ENCODE data around the gene HJURP.

The HJURP gene

GRCh38 chr2:233794128-233794658, 60.1 kb downstream of the HJURP start:
- no peak for DNase-seq (ENCODE audit: low read depth in 3 of 3, low spot score in 1 of 3)

- DNase-seq (ENCODE audit: low read depth in 3 of 3, low spot score in 1 of 3), result no peak
These were observed 60.7 kb downstream of the HJURP start for GRCh38 chr2:233793465-233794127.

GRCh38 chr2:233792720-233793119, 61.6 kb downstream of the HJURP start:
- DNase-seq (ENCODE audit: low read depth in 3 of 3, low spot score in 1 of 3), result no peak

GRCh38 chr2:233791883-233792329, 62.4 kb downstream of the HJURP start:
- no peak for DNase-seq (ENCODE audit: low read depth in 3 of 3, low spot score in 1 of 3)

GRCh38 chr2:233791151-233791882, 63.0 kb downstream of the HJURP start:
- no peak for DNase-seq (ENCODE audit: low read depth in 3 of 3, low spot score in 1 of 3)

- no peak for DNase-seq (ENCODE audit: low read depth in 3 of 3, low spot score in 1 of 3)
These were observed 64.8 kb downstream of the HJURP start for GRCh38 chr2:233789554-233789953.

All from stimulated activated CD4-positive, alpha-beta T cell treated with anti-CD3 and anti-CD28 coated beads, TNF-alpha, amount 100 ng/mL, for 1 hour (primary cell).